Thyroid gland (tissue), 4 donors: ENCODE results near the gene RASA1. TPM values are rescaled to one million over a fixed set of nuclear protein-coding genes. Genes with fewer than 3 reads are reported as not detected.
A peak's percentile ranks its signal among the peaks of the same experiment; 100 is the strongest.
"Not testable (repeated sequence)": the region's sequence is repeated elsewhere in the genome, so short reads cannot be mapped to it uniquely, and the experiment has no call there.

Experiments
- DNase-seq, 2 donors: peaks; one replicate each; pipeline ENCODE4 v3.0.0-alpha.2; 2019
- H3K27ac ChIP-seq, 3 donors: fragments of 200-600 bp; sonication (generic); 1 replicate in 2 of 3; 2 replicates in 1 of 3; pipeline ENCODE4 v1.5.1; 2016 to 2019; ENCODE audit warnings: mild to moderate bottlenecking in 1 of 3, moderate library complexity in 1 of 3
- H3K27me3 ChIP-seq: fragments of 200-600 bp; sonication (generic); one replicate; pipeline ENCODE4 v1.5.1; 2019
- H3K36me3 ChIP-seq, 2 donors: fragments of 200-600 bp; sonication (generic); one replicate each; pipeline ENCODE4 v1.5.1; 2016 to 2019
- H3K4me1 ChIP-seq, 2 donors: fragments of 200-600 bp; sonication (generic); one replicate each; pipeline ENCODE4 v1.5.1; 2017 to 2019
- H3K4me3 ChIP-seq, 3 donors: fragments of 200-600 bp; sonication (generic); replicated peaks in 1 of 3; 1 replicate in 2 of 3; 2 replicates in 1 of 3; pipeline ENCODE4 v1.5.1; 2016; ENCODE audit warnings: mild to moderate bottlenecking in 1 of 3
- H3K9me3 ChIP-seq: fragments of 200-600 bp; sonication (generic); one replicate; pipeline ENCODE4 v1.5.1; 2017
- POLR2A ChIP-seq, 2 donors: fragments of 450-650 bp; IDR thresholded peaks; one replicate each; pipeline ENCODE4 v1.6.1; 2017; ENCODE audit warnings: antibody characterized with exemption in 2 of 2, mild to moderate bottlenecking in 2 of 2, moderate library complexity in 1 of 2
- WGBS, 2 donors: methylation state at CpG; one replicate each; pipeline ENCODE4 v1.1.5; 2017; 5-methylcytosine and 5-hydroxymethylcytosine counted together
- intact Hi-C: fragments of 100-400 bp; cut with DNase I; formaldehyde crosslinking; loops from one replicate; pipeline ENCODE4 v1.15.1; 2023
- total RNA-seq, 4 donors: library from RNA; depleted of rRNA; stranded (reverse); fragments of >200 nt; gene quantifications; one replicate each; pipeline ENCODE4 v1.2.3, GENCODE V29; 2016
- TF ChIP-seq, protein P1 (sequence below), 6 experiments: fragments of 200-600 bp in 3 of 6; fragments of 450-650 bp in 3 of 6; sonication (generic) in 3 of 6; IDR thresholded peaks; one replicate each; pipeline ENCODE4 v1.5.1; 2016 to 2019; ENCODE audit warnings: antibody characterized with exemption in 6 of 6, mild to moderate bottlenecking in 2 of 6, inconsistent platforms in 1 of 6, moderate library complexity in 1 of 6

The RASA1 gene
- total RNA-seq, 4 donors from 2014 or later, result 45.2 to 57.1 (median 52.8) TPM

DNA sequence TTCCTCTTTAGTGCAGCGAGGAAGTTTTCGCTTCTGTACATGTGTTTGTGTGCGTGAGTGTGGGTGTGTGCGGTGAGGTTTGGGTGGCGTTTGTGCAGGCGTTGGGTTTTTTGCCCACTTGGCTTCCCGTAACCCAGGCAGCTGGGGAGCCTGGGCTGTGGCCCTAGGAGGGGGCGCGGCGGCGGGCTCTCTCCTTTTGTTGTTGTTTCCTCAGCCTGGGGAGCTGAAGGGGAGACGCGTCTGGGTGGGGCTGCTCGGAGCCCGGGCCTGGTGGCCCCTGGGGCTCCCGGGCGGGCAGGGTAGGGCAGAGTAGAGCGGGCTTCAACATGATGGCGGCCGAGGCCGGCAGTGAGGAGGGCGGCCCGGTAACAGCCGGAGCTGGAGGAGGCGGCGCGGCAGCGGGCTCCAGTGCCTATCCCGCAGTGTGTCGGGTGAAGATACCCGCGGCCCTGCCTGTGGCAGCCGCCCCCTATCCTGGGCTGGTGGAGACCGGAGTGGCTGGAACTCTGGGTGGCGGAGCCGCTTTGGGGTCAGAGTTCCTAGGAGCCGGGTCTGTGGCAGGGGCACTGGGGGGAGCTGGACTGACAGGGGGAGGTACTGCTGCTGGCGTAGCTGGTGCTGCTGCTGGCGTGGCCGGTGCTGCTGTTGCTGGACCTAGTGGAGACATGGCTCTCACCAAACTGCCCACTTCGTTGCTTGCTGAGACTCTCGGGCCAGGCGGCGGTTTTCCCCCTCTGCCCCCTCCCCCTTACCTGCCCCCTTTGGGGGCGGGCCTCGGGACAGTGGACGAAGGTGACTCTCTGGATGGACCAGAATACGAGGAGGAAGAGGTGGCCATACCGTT lies 665 bp downstream of the RASA1 start:
- DNase-seq, result peak; percentile 78 to 81
- Histone ChIP-seq H3K4me3 (peak overlapping the region; percentile 62 to 92 (median 84)), H3K27me3 (no peaks in the 10 kb centered on the region), H3K9me3 (no peaks in the 10 kb centered on the region), H3K36me3 (no peaks in the 10 kb centered on the region), H3K27ac (peak overlapping the region; percentile 87 to 96 (median 94)), H3K4me1 (peaks cover 8 to 15% of the 10 kb centered on the region in 2 donors)
- 0 to 1% methylated on average over 29 to 39 of the region's 49 CpGs for WGBS, 2 donors
- intact Hi-C loops, result loop anchor here (10.0 kb wide), 1 partner anchor 126 kb away; no protein-coding TSS in a partner anchor
- TF ChIP-seq POLR2A (IDR thresholded peaks at IDR 0.05), result peak; percentile 2 to 75
- TF ChIP-seq, protein P1, sequence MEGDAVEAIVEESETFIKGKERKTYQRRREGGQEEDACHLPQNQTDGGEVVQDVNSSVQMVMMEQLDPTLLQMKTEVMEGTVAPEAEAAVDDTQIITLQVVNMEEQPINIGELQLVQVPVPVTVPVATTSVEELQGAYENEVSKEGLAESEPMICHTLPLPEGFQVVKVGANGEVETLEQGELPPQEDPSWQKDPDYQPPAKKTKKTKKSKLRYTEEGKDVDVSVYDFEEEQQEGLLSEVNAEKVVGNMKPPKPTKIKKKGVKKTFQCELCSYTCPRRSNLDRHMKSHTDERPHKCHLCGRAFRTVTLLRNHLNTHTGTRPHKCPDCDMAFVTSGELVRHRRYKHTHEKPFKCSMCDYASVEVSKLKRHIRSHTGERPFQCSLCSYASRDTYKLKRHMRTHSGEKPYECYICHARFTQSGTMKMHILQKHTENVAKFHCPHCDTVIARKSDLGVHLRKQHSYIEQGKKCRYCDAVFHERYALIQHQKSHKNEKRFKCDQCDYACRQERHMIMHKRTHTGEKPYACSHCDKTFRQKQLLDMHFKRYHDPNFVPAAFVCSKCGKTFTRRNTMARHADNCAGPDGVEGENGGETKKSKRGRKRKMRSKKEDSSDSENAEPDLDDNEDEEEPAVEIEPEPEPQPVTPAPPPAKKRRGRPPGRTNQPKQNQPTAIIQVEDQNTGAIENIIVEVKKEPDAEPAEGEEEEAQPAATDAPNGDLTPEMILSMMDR (IDR thresholded peaks at IDR 0.05), result no peak

- no peaks in the 10 kb centered on the region for H3K36me3 ChIP-seq
- peak overlapping the region; percentile 62 to 92 (median 84) for H3K4me3 ChIP-seq
- no peak for DNase-seq
- intact Hi-C loops, result loop anchor here (10.0 kb wide), 1 partner anchor 126 kb away; no protein-coding TSS in a partner anchor
- 1 to 4% methylated on average over 4 of the region's 4 CpGs for WGBS, 2 donors
- H3K27ac ChIP-seq, result peak overlapping the region; percentile 87 to 96 (median 94)
- no peaks in the 10 kb centered on the region for H3K9me3 ChIP-seq
- H3K27me3 ChIP-seq, result no peaks in the 10 kb centered on the region
- peaks cover 10 to 18% of the 10 kb centered on the region in 2 donors for H3K4me1 ChIP-seq
- no peak for TF ChIP-seq POLR2A (IDR thresholded peaks at IDR 0.05)
- TF ChIP-seq, protein P1 (IDR thresholded peaks at IDR 0.05), result no peak
Observed at GRCh38 chr5:87268970-87269377, 1.3 kb downstream of the RASA1 start.

DNA sequence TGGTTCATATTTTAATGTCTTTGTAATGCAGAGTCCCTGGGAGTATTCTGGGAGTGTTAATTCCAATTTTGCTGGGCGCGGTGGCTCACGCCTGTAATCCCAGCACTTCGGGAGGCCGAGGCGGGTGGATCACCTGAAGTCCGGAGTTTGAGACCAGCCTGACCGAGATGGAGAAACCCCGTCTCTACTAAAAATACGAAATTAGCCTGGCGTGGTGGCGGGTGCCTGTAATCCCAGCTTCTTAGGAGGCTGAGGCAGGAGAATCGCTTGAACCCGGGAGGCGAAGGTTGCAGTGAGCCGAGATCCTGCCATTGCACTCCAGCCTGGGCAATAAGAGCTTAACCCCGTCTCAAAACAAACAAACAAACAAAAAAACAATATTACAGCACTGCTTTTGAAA lies 3.2 kb downstream of the RASA1 start:
- peaks cover 19 to 22% of the 10 kb centered on the region in 2 donors for H3K4me1 ChIP-seq

GRCh38 chr5:87276655-87277054 lies 9.0 kb downstream of the RASA1 start:
- H3K27me3 ChIP-seq, result no peaks in the 10 kb centered on the region
- H3K4me3 ChIP-seq, result no peak overlapping the region
- H3K36me3 ChIP-seq, result no peaks in the 10 kb centered on the region
- no peak for DNase-seq
- H3K9me3 ChIP-seq, result no peaks in the 10 kb centered on the region
- TF ChIP-seq, protein P1 (IDR thresholded peaks at IDR 0.05), result no peak
- TF ChIP-seq POLR2A (IDR thresholded peaks at IDR 0.05), result no peak
- 89 to 92% methylated on average over 1 of the region's 1 CpG for WGBS, 2 donors
- intact Hi-C loops, result no loop called here
- peaks cover 7 to 14% of the 10 kb centered on the region in 2 donors for H3K4me1 ChIP-seq
- H3K27ac ChIP-seq, result no peak overlapping the region

More for the DNA sequence above, 3.2 kb downstream of the RASA1 start:
- H3K27ac ChIP-seq, intact Hi-C loops, H3K9me3 ChIP-seq, H3K4me3 ChIP-seq, DNase-seq, H3K27me3 ChIP-seq, H3K36me3 ChIP-seq: not testable (repeated sequence)
- 97 to 98% methylated on average over 17 of the region's 17 CpGs for WGBS, 2 donors

DNA sequence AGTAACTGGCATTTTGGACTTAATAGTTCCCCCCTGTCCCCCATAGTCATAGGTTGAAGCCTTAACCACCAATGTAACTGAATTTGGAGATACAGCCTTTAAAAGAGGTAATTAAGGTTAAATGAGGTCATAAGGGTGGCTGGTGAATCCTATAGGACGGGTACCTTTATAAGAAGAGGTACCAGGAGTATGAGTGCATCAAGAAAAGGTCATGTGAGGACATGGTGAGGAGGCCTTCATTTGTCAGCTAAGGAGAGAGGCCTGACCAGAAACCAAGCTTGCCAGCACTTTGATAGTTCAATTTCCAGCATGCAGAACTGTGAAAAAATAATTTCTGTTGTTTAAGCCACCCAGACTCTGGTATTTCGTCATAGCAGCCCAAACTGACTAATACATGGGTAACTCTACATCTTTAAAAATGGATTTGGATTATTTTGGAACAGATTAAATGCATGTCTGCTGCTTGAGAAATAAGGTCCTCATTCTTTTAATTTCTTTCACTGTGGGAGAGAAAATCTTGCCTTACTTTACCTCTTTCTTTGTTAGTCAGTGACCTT lies 9.7 kb downstream of the RASA1 start:
- intact Hi-C loops, result no loop called here
- no peaks in the 10 kb centered on the region for H3K36me3 ChIP-seq
- DNase-seq, result no peak
- H3K27me3 ChIP-seq, result no peaks in the 10 kb centered on the region
- TF ChIP-seq, protein P1 (IDR thresholded peaks at IDR 0.05), result no peak
- no peak for TF ChIP-seq POLR2A (IDR thresholded peaks at IDR 0.05)
- peaks cover 4 to 14% of the 10 kb centered on the region in 2 donors for H3K4me1 ChIP-seq
- WGBS, 2 donors, result 97 to 100% methylated on average over 2 of the region's 2 CpGs
- H3K4me3 ChIP-seq, result no peak overlapping the region
- H3K27ac ChIP-seq, result no peak overlapping the region
- H3K9me3 ChIP-seq, result no peaks in the 10 kb centered on the region
